GM13977 (cell line): Measurements from ENCODE around the gene SLC24A3.
"Not testable (repeated sequence)": the region's sequence is repeated elsewhere in the genome, so short reads cannot be mapped to it uniquely, and the experiment has no call there.

Experiments used
- DNase-seq: peaks from one replicate; pipeline ENCODE4 v3.0.0; 2012; ENCODE audit warnings: low spot score
- in situ Hi-C: fragments of 300-500 bp; cut with MboI; formaldehyde crosslinking; loops from one replicate; pipeline ENCODE4 v1.12.0; 2022; ENCODE audit warnings: low sequenced_read_pairs, low pct_unique_long_range_greater_than_20kb, mixed read lengths, inconsistent platforms; ENCODE audit not compliant: unreplicated experiment
- TF ChIP-seq, protein P1 (sequence below): IDR thresholded peaks from 2 replicates; pipeline ENCODE4 v1.5.1; 2012; ENCODE audit warnings: mild to moderate bottlenecking, control low read depth; ENCODE audit not compliant: insufficient read depth; ENCODE audit errors: extremely low read depth, missing control alignments

Gene SLC24A3

DNA sequence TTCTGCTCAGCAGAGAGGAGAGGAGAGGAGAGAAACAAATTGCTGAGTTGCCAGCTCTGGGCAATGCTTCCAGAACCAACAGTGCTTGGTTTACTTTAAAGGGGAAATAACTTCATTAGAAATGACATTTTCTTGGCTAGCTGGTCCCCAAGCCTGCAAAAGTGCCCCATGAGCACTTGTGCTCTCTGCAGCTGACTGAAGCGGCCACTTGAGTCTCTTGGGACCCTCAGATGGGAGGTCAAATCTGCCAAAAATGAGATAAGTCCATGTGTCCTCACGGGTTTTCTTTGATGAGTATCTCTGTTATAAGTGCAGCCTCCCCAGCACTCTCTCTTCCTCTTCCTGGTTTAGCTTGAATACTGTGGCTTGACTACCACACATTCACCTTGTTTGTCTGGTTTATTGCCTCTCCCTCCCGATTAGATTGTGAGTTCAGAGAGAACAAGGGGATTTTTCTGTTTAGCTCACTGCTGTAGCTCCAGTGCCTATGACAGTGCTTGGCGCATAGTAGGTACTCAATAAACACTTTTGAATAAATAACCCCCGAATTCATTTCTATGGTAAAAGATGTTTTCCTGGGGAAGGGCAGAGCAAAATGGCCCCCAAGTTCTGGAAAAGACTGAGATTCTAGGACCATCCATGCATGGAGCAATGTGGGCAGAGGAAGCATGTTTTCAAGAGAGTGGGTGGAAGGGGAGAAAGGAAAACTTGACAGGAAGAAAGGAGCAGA, 538.6 kb downstream of the SLC24A3 start:
- peak; percentile 24 for DNase-seq
- in situ Hi-C loops = no loop called here
- TF ChIP-seq, protein P1, sequence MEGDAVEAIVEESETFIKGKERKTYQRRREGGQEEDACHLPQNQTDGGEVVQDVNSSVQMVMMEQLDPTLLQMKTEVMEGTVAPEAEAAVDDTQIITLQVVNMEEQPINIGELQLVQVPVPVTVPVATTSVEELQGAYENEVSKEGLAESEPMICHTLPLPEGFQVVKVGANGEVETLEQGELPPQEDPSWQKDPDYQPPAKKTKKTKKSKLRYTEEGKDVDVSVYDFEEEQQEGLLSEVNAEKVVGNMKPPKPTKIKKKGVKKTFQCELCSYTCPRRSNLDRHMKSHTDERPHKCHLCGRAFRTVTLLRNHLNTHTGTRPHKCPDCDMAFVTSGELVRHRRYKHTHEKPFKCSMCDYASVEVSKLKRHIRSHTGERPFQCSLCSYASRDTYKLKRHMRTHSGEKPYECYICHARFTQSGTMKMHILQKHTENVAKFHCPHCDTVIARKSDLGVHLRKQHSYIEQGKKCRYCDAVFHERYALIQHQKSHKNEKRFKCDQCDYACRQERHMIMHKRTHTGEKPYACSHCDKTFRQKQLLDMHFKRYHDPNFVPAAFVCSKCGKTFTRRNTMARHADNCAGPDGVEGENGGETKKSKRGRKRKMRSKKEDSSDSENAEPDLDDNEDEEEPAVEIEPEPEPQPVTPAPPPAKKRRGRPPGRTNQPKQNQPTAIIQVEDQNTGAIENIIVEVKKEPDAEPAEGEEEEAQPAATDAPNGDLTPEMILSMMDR = no peak

- in situ Hi-C loops = not testable (repeated sequence)
Measured at GRCh38 chr20:19754201-19754600, 541.8 kb downstream of the SLC24A3 start.

DNA sequence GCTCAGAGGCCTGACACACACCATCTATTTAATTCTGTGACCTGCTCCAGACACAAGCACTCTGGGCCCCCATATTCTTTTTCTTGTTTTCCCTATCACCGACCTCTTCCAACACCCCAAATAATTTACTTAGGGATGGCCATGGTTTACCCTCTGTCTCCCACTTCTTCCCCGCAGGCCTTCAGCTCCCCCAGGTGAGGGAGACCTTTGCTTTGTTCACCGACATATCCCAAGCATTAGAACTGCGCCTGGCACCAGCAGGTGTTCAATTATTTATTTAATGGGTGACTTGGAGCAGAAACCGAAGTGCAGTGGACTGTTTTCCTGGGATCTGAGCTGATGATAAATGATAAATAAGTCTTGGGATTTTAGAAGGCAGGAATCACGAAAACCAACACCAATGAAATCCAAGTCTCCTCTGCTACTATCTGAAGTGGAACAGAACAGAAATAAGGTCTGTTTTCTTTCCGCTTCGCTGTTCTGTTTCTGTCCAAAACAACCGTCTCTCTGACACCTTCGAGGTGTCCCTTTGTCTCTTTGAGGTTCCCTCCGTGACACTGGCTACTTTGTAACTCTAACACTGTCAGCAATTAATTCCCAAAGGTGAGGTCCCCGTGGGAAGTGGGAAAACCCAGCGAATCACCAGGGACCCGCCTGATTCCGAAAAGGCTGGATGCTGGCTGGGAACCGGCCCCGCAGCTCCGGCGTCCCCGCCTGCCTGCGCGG, 544.5 kb downstream of the SLC24A3 start:
- in situ Hi-C loops = no loop called here
- DNase-seq = no peak
- TF ChIP-seq, protein P1 = no peak

More at GRCh38 chr20:19754201-19754600, 541.8 kb downstream of the SLC24A3 start:
- not testable (repeated sequence) for DNase-seq

DNA sequence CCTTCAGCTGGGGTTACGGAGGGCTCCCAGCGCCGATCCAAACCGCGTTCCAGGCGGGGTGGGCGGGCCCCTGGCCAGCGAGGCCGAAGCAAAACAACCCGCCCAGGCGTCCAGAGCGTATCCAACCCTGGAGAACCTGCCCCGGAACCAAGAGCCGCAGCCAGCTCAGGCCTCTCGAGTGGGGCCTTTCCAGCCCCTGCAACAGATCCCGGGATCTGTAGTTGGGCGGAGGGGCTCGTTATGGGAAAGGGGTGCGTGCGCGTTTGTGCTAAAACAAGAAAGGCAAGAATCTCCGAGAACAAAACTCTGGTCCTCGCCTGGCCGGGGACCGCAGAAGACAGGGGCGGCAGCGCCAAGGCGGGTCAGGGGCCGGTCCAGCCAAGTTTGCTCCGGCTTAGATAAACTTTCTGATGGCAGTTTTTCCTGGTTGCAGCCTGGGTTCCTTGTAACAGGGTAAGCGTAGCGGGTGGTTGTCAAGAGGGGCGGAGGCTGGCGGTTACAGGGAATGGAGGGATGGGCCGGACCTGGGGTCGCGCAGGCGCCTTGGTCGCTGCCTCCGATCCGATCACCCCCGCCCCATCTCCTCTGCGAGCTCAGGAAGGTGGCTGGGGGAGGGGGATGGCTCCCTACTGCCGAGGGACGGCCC, 545.2 kb downstream of the SLC24A3 start:
- TF ChIP-seq, protein P1 = no peak
- in situ Hi-C loops = no loop called here
- peak; percentile 59 for DNase-seq

GRCh38 chr20:19758133-19758500, 545.7 kb downstream of the SLC24A3 start, which contains the start of gene RIN2:
Gene RIN2, plus strand, starts transcription at chr20:19758258. Its CDS starts 131,344 bp downstream, at chr20:19889602.
- in situ Hi-C loops = no loop called here
- DNase-seq = no peak
- TF ChIP-seq, protein P1 = no peak

GRCh38 chr20:19758501-19759331, 546.3 kb downstream of the SLC24A3 start:
- DNase-seq = peak; percentile 51
- in situ Hi-C loops = no loop called here
- TF ChIP-seq, protein P1 = no peak
